ENCODE results near the gene DECR2.

DNA sequence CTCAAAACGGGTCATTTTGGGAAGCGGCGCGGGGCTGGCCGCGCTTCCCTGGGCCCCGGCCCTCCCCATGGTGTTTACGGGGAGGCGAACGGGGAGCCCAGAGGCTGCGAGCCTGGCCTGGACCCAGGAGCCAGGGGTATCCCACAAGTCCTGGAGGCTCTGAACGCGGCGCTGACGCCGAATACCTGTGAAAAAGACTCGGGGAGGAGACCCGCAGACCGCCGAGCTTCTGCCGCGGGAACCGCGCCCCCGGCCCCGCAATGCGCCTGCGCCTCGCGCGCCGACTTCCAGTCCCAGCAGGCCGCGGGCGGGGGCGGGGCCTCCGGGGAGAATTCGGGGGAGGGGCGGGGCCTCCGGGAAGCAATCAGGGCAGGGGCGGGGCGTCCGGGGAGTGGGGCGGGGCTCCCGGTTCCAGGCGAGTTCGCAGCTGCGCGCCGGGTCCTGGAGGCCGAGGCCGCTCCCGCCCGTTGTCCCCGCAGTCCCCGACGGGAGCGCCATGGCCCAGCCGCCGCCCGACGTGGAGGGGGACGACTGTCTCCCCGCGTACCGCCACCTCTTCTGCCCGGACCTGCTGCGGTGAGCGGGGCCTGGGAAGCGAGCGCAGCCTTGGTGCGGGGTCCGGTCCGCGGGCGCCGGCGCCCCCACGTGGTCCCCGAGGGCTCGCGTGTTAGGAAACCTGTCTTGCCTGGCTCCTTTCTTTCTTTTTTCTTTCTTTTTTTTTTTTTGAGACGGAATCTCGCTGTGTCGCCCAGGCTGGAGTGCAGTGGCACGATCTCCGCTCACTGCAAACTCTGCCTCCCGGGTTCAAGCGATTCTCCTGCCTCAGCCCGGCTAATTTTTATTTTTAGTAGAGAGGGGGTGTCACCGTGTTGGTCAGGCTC is at the start of gene DECR2:
- TF ChIP-seq, protein P1, sequence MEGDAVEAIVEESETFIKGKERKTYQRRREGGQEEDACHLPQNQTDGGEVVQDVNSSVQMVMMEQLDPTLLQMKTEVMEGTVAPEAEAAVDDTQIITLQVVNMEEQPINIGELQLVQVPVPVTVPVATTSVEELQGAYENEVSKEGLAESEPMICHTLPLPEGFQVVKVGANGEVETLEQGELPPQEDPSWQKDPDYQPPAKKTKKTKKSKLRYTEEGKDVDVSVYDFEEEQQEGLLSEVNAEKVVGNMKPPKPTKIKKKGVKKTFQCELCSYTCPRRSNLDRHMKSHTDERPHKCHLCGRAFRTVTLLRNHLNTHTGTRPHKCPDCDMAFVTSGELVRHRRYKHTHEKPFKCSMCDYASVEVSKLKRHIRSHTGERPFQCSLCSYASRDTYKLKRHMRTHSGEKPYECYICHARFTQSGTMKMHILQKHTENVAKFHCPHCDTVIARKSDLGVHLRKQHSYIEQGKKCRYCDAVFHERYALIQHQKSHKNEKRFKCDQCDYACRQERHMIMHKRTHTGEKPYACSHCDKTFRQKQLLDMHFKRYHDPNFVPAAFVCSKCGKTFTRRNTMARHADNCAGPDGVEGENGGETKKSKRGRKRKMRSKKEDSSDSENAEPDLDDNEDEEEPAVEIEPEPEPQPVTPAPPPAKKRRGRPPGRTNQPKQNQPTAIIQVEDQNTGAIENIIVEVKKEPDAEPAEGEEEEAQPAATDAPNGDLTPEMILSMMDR (IDR thresholded peaks at IDR 0.05 in 4 of 5, conservative IDR thresholded peaks at IDR 0.05 in 1 of 5): peak in 4 of 5 experiments; percentile 45 to 55 (median 50)
- peak; percentile 89 to 93 for TF ChIP-seq POLR2A (IDR thresholded peaks at IDR 0.05)

Data from gastrocnemius medialis (tissue), 4 donors.